MCF 10A (cell line): ENCODE results near the gene RRBP1. TPM values are rescaled to one million over a fixed set of nuclear protein-coding genes. Genes with fewer than 3 reads are reported as not detected.

Source experiments
- BruUV-seq: library from RNA; stranded (reverse); fragments of 400-500 nt; replicated peaks from 2 replicates; lab custom pipeline; 2021; lab: Mats Ljungman, UMichigan
- CTCF ChIA-PET: fragments of 300-600 bp; sonication (Branson Sonifier 250); formaldehyde crosslinking; extraction: SDS; loops from one replicate; lab custom pipeline; 2021; ENCODE audit warnings: antibody characterized with exemption, inconsistent platforms; lab: Yijun Ruan, JAX
- POLR2A ChIA-PET: fragments of 300-600, 350-650 bp; sonication (Branson Sonifier 250); formaldehyde crosslinking; extraction: SDS; loops from one replicate; lab custom pipeline; 2020; ENCODE audit warnings: antibody characterized with exemption, inconsistent platforms; lab: Yijun Ruan, JAX
- DNase-seq: peaks from one replicate; pipeline ENCODE4 v3.0.0-alpha.2; 2018; ENCODE audit not compliant: unreplicated experiment
- H3K27ac Mint-ChIP-seq: one replicate; pipeline ENCODE4 v1.8.0; 2022; ENCODE audit warnings: mild to moderate bottlenecking, low read depth, mixed read lengths; ENCODE audit not compliant: unreplicated experiment
- H3K27me3 Mint-ChIP-seq: one replicate; pipeline ENCODE4 v1.8.0; 2022; ENCODE audit warnings: mixed read lengths; ENCODE audit not compliant: insufficient read depth, unreplicated experiment
- H3K36me3 Mint-ChIP-seq: one replicate; pipeline ENCODE4 v1.8.0; 2022; ENCODE audit warnings: mild to moderate bottlenecking, moderate library complexity, mixed read lengths; ENCODE audit not compliant: insufficient read depth, unreplicated experiment
- H3K4me1 Mint-ChIP-seq: one replicate; pipeline ENCODE4 v1.8.0; 2022; ENCODE audit warnings: mixed read lengths; ENCODE audit not compliant: insufficient read depth, unreplicated experiment
- H3K4me3 Mint-ChIP-seq: one replicate; pipeline ENCODE4 v1.8.0; 2022; ENCODE audit warnings: mild to moderate bottlenecking, moderate library complexity, mixed read lengths; ENCODE audit not compliant: unreplicated experiment
- H3K9me3 Mint-ChIP-seq: one replicate; pipeline ENCODE4 v1.8.0; 2022; ENCODE audit warnings: mixed read lengths; ENCODE audit not compliant: unreplicated experiment
- CTCF ChIP-seq: fragments of 200-600 bp; IDR thresholded peaks from one replicate; pipeline ENCODE4 v1.8.0; 2022; ENCODE audit warnings: antibody characterized with exemption, mild to moderate bottlenecking; ENCODE audit not compliant: unreplicated experiment
- intact Hi-C: fragments of 100-400 bp; cut with micrococcal nuclease; formaldehyde crosslinking; loops from 2 replicates; pipeline ENCODE4 v1.14.1; 2022
- total RNA-seq: library from RNA; stranded (reverse); gene quantifications from 2 replicates; pipeline ENCODE4 v1.2.3, GENCODE V29; 2022

RRBP1 gene
- total RNA-seq, 1 experiment from 2014 or later = 203 TPM

GRCh38 chr20:17615645-17616479, 66.2 kb downstream of the RRBP1 start:
- Mint-ChIP-seq H3K4me3 (no peak overlapping the region), H3K9me3 (no peaks in the 10 kb centered on the region), H3K4me1 (peaks cover 7% of the 10 kb centered on the region), H3K27ac (no peak overlapping the region), H3K27me3 (no peaks in the 10 kb centered on the region), H3K36me3 (peaks cover 49% of the 10 kb centered on the region)
- no TSS peak for BruUV-seq
- intact Hi-C loops = no loop called here
- DNase-seq = no peak
- POLR2A ChIA-PET = interaction anchor here (0.7 to 1.1 kb wide), 4 partner anchors 8 to 380 kb away, joined by 3 to 5 read pairs (median 3); no protein-coding TSS in a partner anchor
- no peak for TF ChIP-seq CTCF
- CTCF ChIA-PET = interaction anchor here (0.6 to 9.1 kb wide), 13 partner anchors 9 to 290 kb away, joined by 3 to 78 read pairs (median 5); partner anchors contain the start of gene DSTN

GRCh38 chr20:17614812-17615644, 67.0 kb downstream of the RRBP1 start:
- Mint-ChIP-seq H3K27ac (no peak overlapping the region), H3K9me3 (no peaks in the 10 kb centered on the region), H3K4me1 (peaks cover 7% of the 10 kb centered on the region), H3K27me3 (no peaks in the 10 kb centered on the region), H3K4me3 (no peak overlapping the region), H3K36me3 (peaks cover 50% of the 10 kb centered on the region)
- intact Hi-C loops = loop anchor here (5.0 kb wide), 1 partner anchor 43 kb away; the partner anchor contains the start of gene DSTN
- POLR2A ChIA-PET = interaction anchor here (0.5 to 1.5 kb wide), 4 partner anchors 86 to 475 kb away, joined by 3 read pairs; no protein-coding TSS in a partner anchor
- CTCF ChIA-PET = interaction anchor here (0.6 to 9.1 kb wide), 8 partner anchors 10 to 315 kb away, joined by 3 to 78 read pairs (median 4); no protein-coding TSS in a partner anchor
- DNase-seq = no peak
- no TSS peak for BruUV-seq
- no peak for TF ChIP-seq CTCF

GRCh38 chr20:17614176-17614811, 67.7 kb downstream of the RRBP1 start:
- no TSS peak for BruUV-seq
- H3K4me1 Mint-ChIP-seq = peaks cover 7% of the 10 kb centered on the region
- no peak overlapping the region for H3K27ac Mint-ChIP-seq
- TF ChIP-seq CTCF = no peak
- peaks cover 55% of the 10 kb centered on the region for H3K36me3 Mint-ChIP-seq
- DNase-seq = no peak
- no peaks in the 10 kb centered on the region for H3K27me3 Mint-ChIP-seq
- no peak overlapping the region for H3K4me3 Mint-ChIP-seq
- no peaks in the 10 kb centered on the region for H3K9me3 Mint-ChIP-seq
- ChIA-PET POLR2A (interaction anchor here (0.5 to 1.5 kb wide), 4 partner anchors 85 to 476 kb away, joined by 3 read pairs; no protein-coding TSS in a partner anchor), CTCF (interaction anchor here (0.6 to 9.1 kb wide), 6 partner anchors 23 to 315 kb away, joined by 3 to 78 read pairs (median 5); no protein-coding TSS in a partner anchor)
- intact Hi-C loops = loop anchor here (5.0 kb wide), 1 partner anchor 42 kb away; the partner anchor contains the start of gene DSTN
